GM12878 (cell line): ENCODE measurements around the gene TLR9. TPM values are rescaled to one million over a fixed set of nuclear protein-coding genes. Genes with fewer than 3 reads are reported as not detected.

ENCODE experiments used
- BRCA1 ChIP-seq: IDR thresholded peaks from 2 replicates; pipeline ENCODE4 v1.6.1; 2011; ENCODE audit warnings: low read depth, low read length, improper control_type of control experiment
- CREB1 ChIP-seq: IDR thresholded peaks from 2 replicates; pipeline ENCODE4 v1.6.1; 2012; ENCODE audit warnings: low read depth, mild to moderate bottlenecking, inconsistent platforms
- CREM ChIP-seq: IDR thresholded peaks from 2 replicates; pipeline ENCODE4 v1.6.1; 2014; ENCODE audit warnings: antibody characterized with exemption, low read depth
- FOXM1 ChIP-seq: IDR thresholded peaks from 2 replicates; pipeline ENCODE4 v1.6.1; 2012; ENCODE audit warnings: low read depth, mild to moderate bottlenecking, inconsistent platforms, low read length, moderate library complexity
- NFIC ChIP-seq: IDR thresholded peaks from 2 replicates; pipeline ENCODE4 v1.6.1; 2012; ENCODE audit warnings: low read depth, mild to moderate bottlenecking, inconsistent platforms, low read length, moderate library complexity
- NR2F1 ChIP-seq: fragments of 450-650 bp; conservative IDR thresholded peaks from 2 replicates; pipeline ENCODE4 v1.6.1; 2017; ENCODE audit warnings: mild to moderate bottlenecking
- PRDM15 ChIP-seq: fragments of 450-650 bp; formaldehyde crosslinking; IDR thresholded peaks from 2 replicates; pipeline ENCODE4 v1.4.0; 2020; ENCODE audit warnings: mild to moderate bottlenecking, moderate library complexity
- SKIL ChIP-seq: fragments of 450-650 bp; IDR thresholded peaks from 2 replicates; pipeline ENCODE4 v1.6.1; 2017; ENCODE audit warnings: mild to moderate bottlenecking, low read depth, inconsistent platforms; ENCODE audit not compliant: poor library complexity, severe bottlenecking
- SMAD5 ChIP-seq: IDR thresholded peaks from 2 replicates; pipeline ENCODE4 v1.6.1; 2016; ENCODE audit warnings: antibody characterized with exemption, low read depth
- SMARCA5 ChIP-seq: fragments of 450-650 bp; IDR thresholded peaks from 2 replicates; pipeline ENCODE4 v1.6.1; 2017; ENCODE audit warnings: mild to moderate bottlenecking
- SP1 ChIP-seq: IDR thresholded peaks from one replicate; pipeline ENCODE4 v1.6.1; 2011; ENCODE audit warnings: low read depth, low read length
- SRF ChIP-seq, 2 experiments: IDR thresholded peaks; 2 replicates each; pipeline ENCODE4 v1.6.1; 2011; ENCODE audit warnings: low read depth in 2 of 2, low read length in 2 of 2, mild to moderate bottlenecking in 1 of 2, moderate library complexity in 1 of 2
- TBL1XR1 ChIP-seq: IDR thresholded peaks from 2 replicates; pipeline ENCODE4 v1.6.1; 2012; ENCODE audit warnings: low read depth, low read length, improper control_type of control experiment
- TCF12 ChIP-seq: IDR thresholded peaks from 2 replicates; pipeline ENCODE4 v1.6.1; 2011; ENCODE audit warnings: low read depth, mild to moderate bottlenecking, low read length
- TCF3 ChIP-seq: IDR thresholded peaks from 2 replicates; pipeline ENCODE4 v1.6.1; 2012; ENCODE audit warnings: low read depth, mild to moderate bottlenecking, low read length, borderline replicate concordance; ENCODE audit not compliant: insufficient read depth
- YY1 ChIP-seq: IDR thresholded peaks from 2 replicates; pipeline ENCODE4 v1.6.1; 2011; ENCODE audit warnings: low read depth, mild to moderate bottlenecking, low read length
- ZNF207 ChIP-seq: fragments of 450-650 bp; IDR thresholded peaks from 2 replicates; pipeline ENCODE4 v1.6.1; 2014; ENCODE audit warnings: antibody characterized with exemption, mild to moderate bottlenecking, borderline replicate concordance
- ZNF217 ChIP-seq: fragments of 450-650 bp; IDR thresholded peaks from 2 replicates; pipeline ENCODE4 v1.6.1; 2017; ENCODE audit warnings: antibody characterized with exemption, mild to moderate bottlenecking
- ZNF687 ChIP-seq: fragments of 450-650 bp; IDR thresholded peaks from 2 replicates; pipeline ENCODE4 v1.6.1; 2017; ENCODE audit warnings: mild to moderate bottlenecking, moderate library complexity
- ZSCAN29 ChIP-seq: fragments of 450-650 bp; IDR thresholded peaks from 2 replicates; pipeline ENCODE4 v1.6.1; 2017; ENCODE audit warnings: mild to moderate bottlenecking, moderate library complexity
- ZZZ3 ChIP-seq: IDR thresholded peaks from 2 replicates; pipeline ENCODE4 v1.6.1; 2011; ENCODE audit warnings: low read depth; ENCODE audit not compliant: control insufficient read depth, insufficient read length
- polyA plus RNA-seq, 11 experiments: library from polyadenylated mRNA; depleted of rRNA in 4 of 11; unstranded in 6 of 11; stranded (reverse) in 5 of 11; fragments of >200 nt; fragmentation: Nextera tagmentation in 4 of 11; fragmentation: Illumina TruSeq in 1 of 11; extraction: Ambion mirVana in 4 of 11; extraction: Trizol in 1 of 11; gene quantifications; 1 replicate in 1 of 11; 2 replicates in 10 of 11; pipeline versions ENCODE4 v1.2.1 to v1.2.3, GENCODE V29; 2011 to 2016; ENCODE audit warnings: inconsistent platforms in 2 of 11, missing spikeins in 2 of 11, low read depth in 1 of 11
- total RNA-seq, 4 experiments: library from RNA; depleted of rRNA in 3 of 4; stranded (reverse); fragments of >200 nt in 3 of 4; fragmentation: Illumina TruSeq in 1 of 4; extraction: Trizol in 1 of 4; gene quantifications; 2 replicates each; pipeline versions ENCODE4 v1.2.1 to v1.2.3, GENCODE V29; 2013 to 2021

Gene TLR9
- total and polyA plus RNA-seq, 10 of the 15 experiments (the other 5 are each of a cell fraction or from before 2014, with no cell fraction given), result 0.10 to 4.8 (median 0.53) TPM; not detected in 1

- TF ChIP-seq ZNF687 (peak; percentile 80), NFIC (no peak), ZNF207 (peak; percentile 73; the same call in 1 of the 2 replicates), SP1 (no peak), TCF12 (0 out of 2 replicates have a peak, but pooled peaks have one; percentile 12), CREB1 (peak; percentile 18; the same call in 1 of the 2 replicates), TCF3 (0 out of 2 replicates have a peak, but pooled peaks have one; percentile 45), NR2F1 (peak; percentile 96), SMAD5 (peak; percentile 86; the same call in 1 of the 2 replicates), ZZZ3 (no peak), TBL1XR1 (0 out of 2 replicates have a peak, but pooled peaks have one; percentile 21), ZNF217 (peak; percentile 37; the same call in 1 of the 2 replicates), YY1 (peak; percentile 13; the same call in 1 of the 2 replicates), FOXM1 (no peak), BRCA1 (no peak), SMARCA5 (peak; percentile 6; the same call in 1 of the 2 replicates), SKIL (no peak), PRDM15 (CRISPR knock-in tag) (no peak), SRF (IDR thresholded peaks at IDR 0.05; ENCODE audit: low read depth in 2 of 2, low read length in 2 of 2) (peak in 1 of 2 experiments; percentile 53; a peak in 1 of 4 replicates), CREM (no peak), ZSCAN29 (no peak)
These were observed 27.4 kb downstream of the TLR9 start, which contains the start of gene ALAS1 (continued) for GRCh38 chr3:52197842-52198625.
